GM13977 (cell line): Measurements from ENCODE around the gene FDX2.

Experiments
- DNase-seq: peaks from one replicate; pipeline ENCODE4 v3.0.0; 2012; ENCODE audit warnings: low spot score
- CTCF ChIP-seq: IDR thresholded peaks from 2 replicates; pipeline ENCODE4 v1.5.1; 2012; ENCODE audit warnings: mild to moderate bottlenecking, control low read depth; ENCODE audit not compliant: insufficient read depth; ENCODE audit errors: extremely low read depth, missing control alignments
- in situ Hi-C: fragments of 300-500 bp; cut with MboI; formaldehyde crosslinking; loops from one replicate; pipeline ENCODE4 v1.12.0; 2022; ENCODE audit warnings: low sequenced_read_pairs, low pct_unique_long_range_greater_than_20kb, mixed read lengths, inconsistent platforms; ENCODE audit not compliant: unreplicated experiment

Gene FDX2

GRCh38 chr19:10299545-10300458 is 16.0 kb downstream of the FDX2 start:
- no peak for DNase-seq
- no peak for TF ChIP-seq CTCF
- in situ Hi-C loops = no loop called here

GRCh38 chr19:10295847-10296591 is 19.8 kb downstream of the FDX2 start:
- in situ Hi-C loops = no loop called here
- no peak for TF ChIP-seq CTCF
- no peak for DNase-seq

- peak; percentile 87 for DNase-seq
- in situ Hi-C loops = no loop called here
- TF ChIP-seq CTCF = no peak
Observed at GRCh38 chr19:10295305-10295846, 20.4 kb downstream of the FDX2 start.

GRCh38 chr19:10294368-10294697 is 21.5 kb downstream of the FDX2 start:
- no peak for DNase-seq
- TF ChIP-seq CTCF = no peak
- in situ Hi-C loops = no loop called here

GRCh38 chr19:10293637-10294367 is 22.0 kb downstream of the FDX2 start:
- in situ Hi-C loops = no loop called here
- no peak for DNase-seq
- no peak for TF ChIP-seq CTCF

- no peak for DNase-seq
- in situ Hi-C loops = no loop called here
- TF ChIP-seq CTCF = no peak
Observed at GRCh38 chr19:10292789-10293636, 22.8 kb downstream of the FDX2 start.
